OCI-LY1 (cell line): ENCODE results near the gene C19orf85.

ENCODE experiments used
- H2AFZ ChIP-seq: fragments of 200-600 bp; sonication (generic), shearing (Covaris generic); 2 replicates; pipeline ENCODE4 v1.6.0; 2014; ENCODE audit warnings: antibody characterized with exemption, mild to moderate bottlenecking, low read length
- H3F3A ChIP-seq: fragments of 200-600 bp; sonication (generic), shearing (Covaris generic); 2 replicates; pipeline ENCODE4 v1.6.0; 2014; ENCODE audit warnings: mild to moderate bottlenecking, antibody characterized with exemption, low read length, moderate library complexity; ENCODE audit not compliant: insufficient read depth
- H3K27ac ChIP-seq: fragments of 200-600 bp; sonication (generic); 2 replicates; pipeline ENCODE4 v1.5.1; 2014; ENCODE audit warnings: low read length, mixed run types, mild to moderate bottlenecking, low read depth; ENCODE audit not compliant: poor library complexity, severe bottlenecking
- H3K27me3 ChIP-seq: fragments of 200-600 bp; sonication (generic); 2 replicates; pipeline ENCODE4 v1.6.0; 2014; ENCODE audit warnings: antibody characterized with exemption, mild to moderate bottlenecking, low read length, moderate library complexity; ENCODE audit not compliant: insufficient read depth
- H3K36me3 ChIP-seq: fragments of 200-600 bp; sonication (generic); 2 replicates; pipeline ENCODE4 v1.6.1; 2014; ENCODE audit warnings: mild to moderate bottlenecking, antibody characterized with exemption, low read length, moderate library complexity, mixed read lengths; ENCODE audit not compliant: insufficient read depth
- H3K4me1 ChIP-seq: fragments of 200-600 bp; sonication (generic); 2 replicates; pipeline ENCODE4 v1.5.1; 2014; ENCODE audit warnings: mild to moderate bottlenecking, low read length, moderate library complexity; ENCODE audit not compliant: insufficient read depth, severe bottlenecking
- H3K4me2 ChIP-seq: fragments of 200-600 bp; sonication (generic), shearing (Covaris generic); 2 replicates; pipeline ENCODE4 v1.6.1; 2014; ENCODE audit warnings: low read length
- H3K4me3 ChIP-seq: fragments of 200-600 bp; sonication (generic); 2 replicates; pipeline ENCODE4 v1.5.1; 2014; ENCODE audit warnings: low read length, low read depth, mild to moderate bottlenecking, mixed read lengths; ENCODE audit not compliant: poor library complexity, severe bottlenecking
- H3K79me2 ChIP-seq: fragments of 200-600 bp; shearing (Covaris generic); 2 replicates; pipeline ENCODE4 v1.6.1; 2016; ENCODE audit warnings: mixed run types, low read length, mixed read lengths; ENCODE audit not compliant: insufficient read depth
- H3K9ac ChIP-seq: fragments of 200-600 bp; sonication (generic), shearing (Covaris generic); 2 replicates; pipeline ENCODE4 v1.6.1; 2014; ENCODE audit warnings: mild to moderate bottlenecking, low read length, mixed read lengths
- H3K9me2 ChIP-seq: fragments of 200-600 bp; sonication (generic), shearing (Covaris generic); 2 replicates; pipeline ENCODE4 v1.6.1; 2014; ENCODE audit warnings: low read depth, mild to moderate bottlenecking, low read length, mixed read lengths
- H3K9me3 ChIP-seq: fragments of 200-600 bp; shearing (Covaris generic); 2 replicates; pipeline ENCODE4 v1.6.1; 2014; ENCODE audit warnings: low read length, mixed read lengths
- H4K20me1 ChIP-seq: fragments of 200-600 bp; sonication (generic), shearing (Covaris generic); 2 replicates; pipeline ENCODE4 v1.6.0; 2016; ENCODE audit warnings: mild to moderate bottlenecking, low read length; ENCODE audit not compliant: insufficient read depth
- EZH2 ChIP-seq: fragments of 200-600 bp; sonication (generic), shearing (Covaris generic); IDR thresholded peaks from 2 replicates; pipeline ENCODE4 v1.8.0; 2017; ENCODE audit warnings: borderline replicate concordance, mixed run types, mild to moderate bottlenecking, antibody characterized with exemption, low read length, moderate library complexity, mixed read lengths
- TF ChIP-seq, protein P1 (sequence below): fragments of 200-600 bp; sonication (generic), shearing (Covaris generic); IDR thresholded peaks from 2 replicates; pipeline ENCODE4 v1.5.1; 2017; ENCODE audit warnings: mild to moderate bottlenecking, antibody characterized with exemption, low read length, moderate library complexity, mixed read lengths

C19orf85 gene

DNA sequence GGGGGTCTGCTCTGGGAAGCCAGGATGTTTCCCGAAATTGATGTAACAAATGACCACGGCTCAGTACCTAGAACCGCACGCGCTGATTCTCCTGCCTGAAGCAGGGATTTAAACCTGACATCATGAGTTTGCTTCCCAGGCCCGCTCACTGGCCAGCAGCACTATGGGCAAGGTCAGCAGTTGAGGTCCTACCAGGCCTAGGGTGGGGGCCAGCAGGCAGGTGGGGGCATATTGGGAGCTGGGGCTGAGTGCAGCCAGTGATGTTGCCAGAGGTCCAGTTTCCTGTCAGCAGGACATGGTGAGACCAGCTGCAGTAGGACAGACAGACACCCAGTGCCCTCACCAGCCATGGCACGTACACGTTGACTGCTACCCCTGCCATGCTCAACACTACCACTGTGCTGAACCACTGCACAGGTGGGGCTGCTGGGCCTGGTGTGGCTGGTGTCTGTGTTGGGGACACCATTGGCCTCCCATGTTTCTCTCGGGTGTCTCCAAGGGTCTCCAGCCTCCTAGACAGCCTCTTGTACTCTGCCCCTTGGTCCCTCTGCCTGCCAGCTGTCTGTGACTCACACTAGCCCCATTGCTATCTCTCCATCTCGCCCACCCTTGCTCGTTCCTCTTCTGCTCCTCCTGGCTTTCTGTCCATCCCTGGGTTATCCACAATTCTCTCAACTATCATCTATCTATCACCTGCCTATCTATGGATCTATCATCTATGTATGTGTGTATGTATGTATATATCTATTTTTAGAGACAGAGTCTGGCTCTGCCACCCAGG is 1.1 kb upstream of the C19orf85 start:
- no peak overlapping the region for H3K4me3 ChIP-seq
- peaks cover 8% of the 10 kb centered on the region for H3K4me1 ChIP-seq
- H3K9me3 ChIP-seq: no peaks in the 10 kb centered on the region
- no peak overlapping the region for H2AFZ ChIP-seq
- H3K27ac ChIP-seq: no peak overlapping the region
- no peak overlapping the region for H3K4me2 ChIP-seq
- no peak for TF ChIP-seq EZH2
- TF ChIP-seq, protein P1, sequence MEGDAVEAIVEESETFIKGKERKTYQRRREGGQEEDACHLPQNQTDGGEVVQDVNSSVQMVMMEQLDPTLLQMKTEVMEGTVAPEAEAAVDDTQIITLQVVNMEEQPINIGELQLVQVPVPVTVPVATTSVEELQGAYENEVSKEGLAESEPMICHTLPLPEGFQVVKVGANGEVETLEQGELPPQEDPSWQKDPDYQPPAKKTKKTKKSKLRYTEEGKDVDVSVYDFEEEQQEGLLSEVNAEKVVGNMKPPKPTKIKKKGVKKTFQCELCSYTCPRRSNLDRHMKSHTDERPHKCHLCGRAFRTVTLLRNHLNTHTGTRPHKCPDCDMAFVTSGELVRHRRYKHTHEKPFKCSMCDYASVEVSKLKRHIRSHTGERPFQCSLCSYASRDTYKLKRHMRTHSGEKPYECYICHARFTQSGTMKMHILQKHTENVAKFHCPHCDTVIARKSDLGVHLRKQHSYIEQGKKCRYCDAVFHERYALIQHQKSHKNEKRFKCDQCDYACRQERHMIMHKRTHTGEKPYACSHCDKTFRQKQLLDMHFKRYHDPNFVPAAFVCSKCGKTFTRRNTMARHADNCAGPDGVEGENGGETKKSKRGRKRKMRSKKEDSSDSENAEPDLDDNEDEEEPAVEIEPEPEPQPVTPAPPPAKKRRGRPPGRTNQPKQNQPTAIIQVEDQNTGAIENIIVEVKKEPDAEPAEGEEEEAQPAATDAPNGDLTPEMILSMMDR: no peak
- no peak overlapping the region for H3K9ac ChIP-seq
- H3K36me3 ChIP-seq: no peaks in the 10 kb centered on the region
- no peaks in the 10 kb centered on the region for H3K9me2 ChIP-seq
- no peaks in the 10 kb centered on the region for H4K20me1 ChIP-seq
- H3K27me3 ChIP-seq: no peaks in the 10 kb centered on the region
- H3F3A ChIP-seq: no peaks in the 10 kb centered on the region
- no peaks in the 10 kb centered on the region for H3K79me2 ChIP-seq

DNA sequence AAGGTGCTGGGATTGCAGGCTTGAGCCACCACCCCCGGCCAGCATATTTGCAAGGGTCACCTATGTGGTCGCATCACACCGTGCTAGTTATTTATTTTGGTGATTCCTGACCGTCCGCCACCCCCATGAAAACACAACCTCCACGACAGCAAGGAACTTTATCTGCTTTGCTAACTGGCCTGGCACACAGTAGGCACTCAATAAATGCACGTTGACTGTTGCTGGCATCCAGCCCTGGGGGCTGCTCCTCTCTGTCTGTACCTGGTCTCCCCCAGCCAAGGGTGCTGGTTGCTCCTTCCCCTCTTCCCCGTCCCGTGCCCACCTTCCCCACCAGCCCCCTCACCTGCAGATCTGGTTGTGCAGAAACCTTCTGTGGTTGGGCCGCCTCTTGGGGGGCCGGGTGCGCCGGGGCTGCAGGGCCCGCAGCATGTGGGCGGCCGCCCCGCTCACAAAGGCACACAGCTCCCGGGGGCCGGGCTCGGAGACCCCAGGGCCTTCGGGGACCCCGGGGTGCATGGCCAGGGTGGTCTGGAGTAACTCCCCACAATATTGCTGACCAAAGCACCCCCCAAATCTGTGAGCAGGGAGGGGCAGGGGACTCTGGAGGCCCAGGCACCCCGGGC is 401 bp downstream of the C19orf85 start:
- no peak overlapping the region for H3K4me2 ChIP-seq
- H3K9me3 ChIP-seq: no peaks in the 10 kb centered on the region
- H3K27me3 ChIP-seq: no peaks in the 10 kb centered on the region
- no peak overlapping the region for H3K9ac ChIP-seq
- peaks cover 20% of the 10 kb centered on the region for H3K4me1 ChIP-seq
- no peak overlapping the region for H3K4me3 ChIP-seq
- H3K9me2 ChIP-seq: no peaks in the 10 kb centered on the region
- H3F3A ChIP-seq: no peaks in the 10 kb centered on the region
- H3K36me3 ChIP-seq: no peaks in the 10 kb centered on the region
- TF ChIP-seq EZH2: no peak
- TF ChIP-seq, protein P1: no peak
- H3K27ac ChIP-seq: no peak overlapping the region
- no peak overlapping the region for H2AFZ ChIP-seq
- no peaks in the 10 kb centered on the region for H4K20me1 ChIP-seq
- no peaks in the 10 kb centered on the region for H3K79me2 ChIP-seq

DNA sequence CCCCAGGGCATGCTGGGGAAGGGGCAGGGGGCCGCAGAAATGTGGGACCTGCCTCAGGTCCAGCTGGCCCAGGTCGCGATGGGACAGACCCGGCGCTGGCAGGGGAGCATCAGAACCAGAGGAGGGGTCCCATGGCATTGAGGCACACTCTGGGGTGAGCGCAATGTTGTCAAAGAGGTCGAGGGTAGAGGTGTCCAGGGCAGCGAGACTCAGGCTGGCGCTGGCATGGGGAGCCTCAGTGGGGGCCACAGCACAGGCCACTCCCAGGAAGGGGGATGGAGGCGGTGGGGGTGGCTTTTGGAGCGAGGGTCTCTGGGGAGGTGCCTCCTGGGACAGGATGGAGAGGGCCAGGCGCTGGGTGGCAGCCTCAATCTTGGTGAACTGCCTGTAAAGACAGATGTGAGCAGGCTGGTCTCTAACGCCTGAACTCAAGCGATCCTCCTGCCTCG is 944 bp downstream of the C19orf85 start:
- no peak overlapping the region for H3K27ac ChIP-seq
- H3K4me2 ChIP-seq: no peak overlapping the region
- H3K36me3 ChIP-seq: no peaks in the 10 kb centered on the region
- H4K20me1 ChIP-seq: no peaks in the 10 kb centered on the region
- peaks cover 20% of the 10 kb centered on the region for H3K4me1 ChIP-seq
- H3K27me3 ChIP-seq: no peaks in the 10 kb centered on the region
- H3K4me3 ChIP-seq: no peak overlapping the region
- H3K9me2 ChIP-seq: no peaks in the 10 kb centered on the region
- H3K9me3 ChIP-seq: no peaks in the 10 kb centered on the region
- no peak overlapping the region for H3K9ac ChIP-seq
- TF ChIP-seq, protein P1: no peak
- no peak for TF ChIP-seq EZH2
- no peak overlapping the region for H2AFZ ChIP-seq
- no peaks in the 10 kb centered on the region for H3K79me2 ChIP-seq
- no peaks in the 10 kb centered on the region for H3F3A ChIP-seq
